HEK293 (cell line): ENCODE data around the gene VEGFB.

ENCODE experiments used
- CTCF ChIA-PET: fragments of 350-600 bp; formaldehyde crosslinking; extraction: SDS; loops from one replicate; lab custom pipeline; 2021; ENCODE audit warnings: antibody characterized with exemption; lab: Yijun Ruan, JAX
- POLR2A ChIA-PET: fragments of 300-600 bp; formaldehyde crosslinking; extraction: SDS; loops from one replicate; lab custom pipeline; 2020; ENCODE audit warnings: antibody characterized with exemption, inconsistent platforms; lab: Yijun Ruan, JAX
- H3K27ac ChIP-seq: fragments of 200-500 bp; sonication (Bioruptor generic); 2 replicates; pipeline ENCODE4 v1.5.1; 2014; ENCODE audit warnings: low read depth, low read length, control low read depth, inconsistent platforms; ENCODE audit errors: extremely low read depth
- H3K36me3 ChIP-seq, 2 experiments: fragments of 200-500 bp in 1 of 2; sonication (Bioruptor generic) in 1 of 2; 1 replicate in 1 of 2; 2 replicates in 1 of 2; pipeline ENCODE4 v1.5.1; 2014 to 2017; ENCODE audit warnings: inconsistent platforms in 2 of 2, low read length in 2 of 2; ENCODE audit not compliant: control insufficient read depth in 2 of 2, insufficient read depth in 1 of 2
- H3K4me1 ChIP-seq: fragments of 200-500 bp; sonication (Bioruptor generic); 2 replicates; pipeline ENCODE4 v1.5.1; 2014; ENCODE audit warnings: mild to moderate bottlenecking, low read length, inconsistent platforms; ENCODE audit not compliant: control insufficient read depth, insufficient read depth
- H3K4me3 ChIP-seq: 2 replicates; pipeline ENCODE4 v1.5.1; 2011; ENCODE audit warnings: low read depth, mild to moderate bottlenecking, control low read depth, low read length, moderate library complexity
- H3K9me3 ChIP-seq: fragments of 200-500 bp; sonication (Bioruptor generic); 2 replicates; pipeline ENCODE4 v1.5.1; 2014; ENCODE audit warnings: low read depth, low read length, inconsistent platforms; ENCODE audit not compliant: control insufficient read depth, insufficient read depth
- GFI1B ChIP-seq: fragments of 450-650 bp; formaldehyde crosslinking; IDR thresholded peaks from 2 replicates; pipeline ENCODE4 v1.5.1; 2016; ENCODE audit warnings: missing biosample characterization, missing genetic modification characterization
- GLI2 ChIP-seq: fragments of 450-650 bp; formaldehyde crosslinking; IDR thresholded peaks from 2 replicates; pipeline ENCODE4; 2017; ENCODE audit warnings: missing biosample characterization, missing genetic modification characterization, low read depth, borderline replicate concordance
- GLIS2 ChIP-seq: fragments of 450-650 bp; formaldehyde crosslinking; IDR thresholded peaks from 2 replicates; pipeline ENCODE4 v1.5.1; 2016; ENCODE audit warnings: missing biosample characterization, missing genetic modification characterization
- KLF1 ChIP-seq: fragments of 450-650 bp; formaldehyde crosslinking; IDR thresholded peaks from 2 replicates; pipeline ENCODE4 v1.5.1; 2016; ENCODE audit warnings: missing biosample characterization, missing genetic modification characterization
- KLF16 ChIP-seq: fragments of 450-650 bp; formaldehyde crosslinking; IDR thresholded peaks from 2 replicates; pipeline ENCODE4 v1.5.1; 2017; ENCODE audit warnings: missing biosample characterization, missing genetic modification characterization
- KLF7 ChIP-seq: fragments of 450-650 bp; formaldehyde crosslinking; IDR thresholded peaks from 2 replicates; pipeline ENCODE4 v1.5.1; 2016; ENCODE audit warnings: missing biosample characterization, missing genetic modification characterization, borderline replicate concordance
- KLF8 ChIP-seq: fragments of 450-650 bp; formaldehyde crosslinking; IDR thresholded peaks from 2 replicates; pipeline ENCODE4 v1.5.1; 2016; ENCODE audit warnings: missing biosample characterization, missing genetic modification characterization
- REPIN1 ChIP-seq: fragments of 450-650 bp; formaldehyde crosslinking; IDR thresholded peaks from 2 replicates; pipeline ENCODE4 v1.5.1; 2017; ENCODE audit warnings: missing biosample characterization, missing genetic modification characterization, low read depth
- SP2 ChIP-seq: fragments of 450-650 bp; formaldehyde crosslinking; IDR thresholded peaks from 2 replicates; pipeline ENCODE4 v1.5.1; 2016; ENCODE audit warnings: missing biosample characterization, missing genetic modification characterization
- ZBTB10 ChIP-seq: fragments of 450-650 bp; formaldehyde crosslinking; IDR thresholded peaks from 2 replicates; pipeline ENCODE4 v1.5.1; 2016; ENCODE audit warnings: missing biosample characterization, missing genetic modification characterization
- ZBTB11 ChIP-seq: fragments of 450-650 bp; formaldehyde crosslinking; conservative IDR thresholded peaks from 2 replicates; pipeline ENCODE4 v1.5.1; 2016; ENCODE audit warnings: low read depth, missing biosample characterization, missing genetic modification characterization
- ZBTB17 ChIP-seq: fragments of 450-650 bp; formaldehyde crosslinking; IDR thresholded peaks from 2 replicates; pipeline ENCODE4 v1.5.1; 2016; ENCODE audit warnings: missing biosample characterization, missing genetic modification characterization
- ZIC2 ChIP-seq: fragments of 450-650 bp; formaldehyde crosslinking; IDR thresholded peaks from 2 replicates; pipeline ENCODE4 v1.5.1; 2016; ENCODE audit warnings: missing biosample characterization, missing genetic modification characterization
- ZNF354C ChIP-seq: fragments of 450-650 bp; formaldehyde crosslinking; IDR thresholded peaks from 2 replicates; pipeline ENCODE4 v1.5.1; 2016; ENCODE audit warnings: missing biosample characterization, missing genetic modification characterization, low read depth, borderline replicate concordance
- ZNF366 ChIP-seq: fragments of 450-650 bp; formaldehyde crosslinking; conservative IDR thresholded peaks from 2 replicates; pipeline ENCODE4 v1.5.1; 2016; ENCODE audit warnings: missing biosample characterization, missing genetic modification characterization
- ZNF510 ChIP-seq: fragments of 450-650 bp; formaldehyde crosslinking; IDR thresholded peaks from 2 replicates; pipeline ENCODE4 v1.5.1; 2018; ENCODE audit warnings: mild to moderate bottlenecking, missing genetic modification characterization, missing biosample characterization; ENCODE audit not compliant: insufficient replicate concordance
- ZNF530 ChIP-seq: fragments of 450-650 bp; formaldehyde crosslinking; IDR thresholded peaks from 2 replicates; pipeline ENCODE4 v1.5.1; 2016; ENCODE audit warnings: low read depth, missing biosample characterization, missing genetic modification characterization
- ZNF549 ChIP-seq: fragments of 450-650 bp; IDR thresholded peaks from 2 replicates; pipeline ENCODE4 v1.5.1; 2018; ENCODE audit warnings: missing biosample characterization, missing genetic modification characterization, mild to moderate bottlenecking, inconsistent platforms, moderate library complexity
- ZNF561 ChIP-seq: fragments of 450-650 bp; IDR thresholded peaks from 2 replicates; pipeline ENCODE4 v1.5.1; 2018; ENCODE audit warnings: missing biosample characterization, missing genetic modification characterization, borderline replicate concordance
- ZNF571 ChIP-seq: fragments of 450-650 bp; formaldehyde crosslinking; IDR thresholded peaks from 2 replicates; pipeline ENCODE4 v1.5.0; 2017; ENCODE audit warnings: missing biosample characterization, missing genetic modification characterization
- ZNF623 ChIP-seq: fragments of 450-650 bp; formaldehyde crosslinking; IDR thresholded peaks from 2 replicates; pipeline ENCODE4 v1.5.1; 2016; ENCODE audit warnings: missing biosample characterization, missing genetic modification characterization
- ZNF629 ChIP-seq: fragments of 450-650 bp; formaldehyde crosslinking; IDR thresholded peaks from 2 replicates; pipeline ENCODE4 v1.5.1; 2017; ENCODE audit warnings: missing biosample characterization, missing genetic modification characterization
- ZNF707 ChIP-seq: fragments of 450-650 bp; formaldehyde crosslinking; IDR thresholded peaks from 2 replicates; pipeline ENCODE4 v1.5.1; 2016; ENCODE audit warnings: missing biosample characterization, missing genetic modification characterization
- TF ChIP-seq, protein P1 (sequence below): fragments of 450-650 bp; formaldehyde crosslinking; IDR thresholded peaks from 2 replicates; pipeline ENCODE4 v1.5.1; 2016; ENCODE audit warnings: missing biosample characterization, missing genetic modification characterization
- TF ChIP-seq, protein P2 (sequence below): fragments of 450-650 bp; formaldehyde crosslinking; IDR thresholded peaks from 2 replicates; pipeline ENCODE4 v1.5.1; 2016; ENCODE audit warnings: missing biosample characterization, missing genetic modification characterization

Gene VEGFB

DNA sequence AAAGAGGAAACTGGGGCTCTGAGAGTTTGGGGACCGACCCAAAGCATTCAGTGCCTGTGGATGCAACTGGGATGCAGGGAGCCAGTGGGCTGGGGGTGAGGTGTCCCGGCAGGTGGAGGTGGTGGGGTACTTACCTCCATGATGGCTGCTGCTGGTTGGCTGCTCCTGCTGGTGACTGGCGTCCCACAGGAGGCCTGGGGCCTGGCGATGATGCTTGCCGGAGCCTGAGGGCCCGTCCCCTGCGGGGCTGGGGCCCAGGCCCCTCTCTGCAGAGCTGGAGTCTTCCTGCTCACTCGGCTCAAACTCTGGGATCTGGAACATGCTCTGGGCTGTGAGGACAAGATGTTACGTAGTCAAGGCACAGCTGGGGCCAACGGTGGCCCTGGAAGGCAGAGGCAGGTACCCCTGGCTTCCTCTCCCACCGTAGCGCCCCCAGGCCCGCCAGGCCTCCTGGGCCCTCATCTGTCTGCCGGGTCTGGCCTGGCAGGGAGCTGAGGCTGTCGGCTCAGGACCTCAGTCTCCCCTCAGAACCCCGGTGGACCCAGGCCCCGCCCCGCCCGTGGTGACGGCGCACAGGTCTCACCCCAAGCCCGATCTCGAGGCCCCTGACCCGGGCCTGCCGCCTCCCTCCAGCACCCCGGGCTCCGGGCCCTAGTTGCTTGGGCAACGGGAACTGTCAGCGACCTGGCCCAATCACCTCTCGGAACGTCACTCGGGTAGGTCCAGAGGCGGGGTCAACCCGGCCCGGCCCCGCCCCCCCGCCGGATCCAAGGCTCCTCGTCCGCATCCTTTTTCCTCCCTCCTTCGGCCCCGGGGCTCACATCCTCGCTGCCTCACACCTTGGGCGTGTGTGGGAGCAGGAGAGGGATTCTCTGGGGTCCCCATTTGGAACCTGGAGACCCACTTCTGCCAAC is 49.9 kb downstream of the VEGFB start, which contains the start of gene BAD (continued):
- TF ChIP-seq GFI1B (tag by site-specific recombination) = no peak
- peak; percentile 28; the same call in 1 of the 2 replicates for TF ChIP-seq ZNF629 (tag by site-specific recombination)
- TF ChIP-seq KLF1 (tag by site-specific recombination) = 0 out of 2 replicates have a peak, but pooled peaks have one; percentile 14
- no peak for TF ChIP-seq ZNF549 (tag by site-specific recombination)
- peak; percentile 95 for TF ChIP-seq ZNF366
- TF ChIP-seq ZBTB11 (tag by site-specific recombination) = peak; percentile 90
- peak; percentile 34; the same call in 1 of the 2 replicates for TF ChIP-seq ZIC2 (tag by site-specific recombination)
- peak; percentile 79 for TF ChIP-seq SP2 (tag by site-specific recombination)
- peak; percentile 71 for TF ChIP-seq ZBTB10
- 0 out of 2 replicates have a peak, but pooled peaks have one; percentile 27 for TF ChIP-seq ZBTB17 (tag by site-specific recombination)
- TF ChIP-seq GLI2 (tag by site-specific recombination) = no peak
- TF ChIP-seq ZNF510 (tag by site-specific recombination) = no peak
- TF ChIP-seq ZNF707 = no peak
- TF ChIP-seq KLF7 = 0 out of 2 replicates have a peak, but pooled peaks have one; percentile 40
- TF ChIP-seq, all 188 proteins: peak for 23

GRCh38 chr11:64284962-64285884 is 50.8 kb downstream of the VEGFB start, which contains the start of gene GPR137:
Gene GPR137, plus strand, starts transcription at chr11:64285848. Its CDS starts 677 bp downstream, at chr11:64286525.
- peaks cover 9 to 48% of the 10 kb centered on the region in 2 experiments; a peak in 2 of 3 replicates for H3K36me3 ChIP-seq
- no peaks in the 10 kb centered on the region for H3K9me3 ChIP-seq
- POLR2A ChIA-PET = interaction anchor here (0.6 to 3.5 kb wide), 15 partner anchors 10 to 104 kb away, joined by 3 to 41 read pairs (median 5); partner anchors contain the start of genes DNAJC4, ESRRA, FKBP2 and PRDX5
- no peaks in the 10 kb centered on the region; the same call in 1 of the 2 replicates for H3K4me1 ChIP-seq
- CTCF ChIA-PET = interaction anchor here (0.6 to 1.8 kb wide), 9 partner anchors 10 to 133 kb away, joined by 3 to 9 read pairs (median 5); partner anchors contain the start of genes CATSPERZ and PLCB3
- peak within 1 kb of the TSS; percentile 82 for H3K4me3 ChIP-seq
- peak within 1 kb of the TSS; percentile 75 for H3K27ac ChIP-seq
- TF ChIP-seq ZNF561 (tag by site-specific recombination) (peak; percentile 55; the same call in 1 of the 2 replicates), GLIS2 (tag by site-specific recombination) (peak; percentile 56; the same call in 1 of the 2 replicates), KLF16 (tag by site-specific recombination) (no peak), KLF8 (tag by site-specific recombination) (peak; percentile 32; the same call in 1 of the 2 replicates), ZNF530 (tag by site-specific recombination) (no peak), ZNF354C (tag by site-specific recombination) (no peak), ZNF623 (tag by site-specific recombination) (no peak), ZNF571 (tag by site-specific recombination) (no peak), REPIN1 (no peak)
- TF ChIP-seq, protein P1, sequence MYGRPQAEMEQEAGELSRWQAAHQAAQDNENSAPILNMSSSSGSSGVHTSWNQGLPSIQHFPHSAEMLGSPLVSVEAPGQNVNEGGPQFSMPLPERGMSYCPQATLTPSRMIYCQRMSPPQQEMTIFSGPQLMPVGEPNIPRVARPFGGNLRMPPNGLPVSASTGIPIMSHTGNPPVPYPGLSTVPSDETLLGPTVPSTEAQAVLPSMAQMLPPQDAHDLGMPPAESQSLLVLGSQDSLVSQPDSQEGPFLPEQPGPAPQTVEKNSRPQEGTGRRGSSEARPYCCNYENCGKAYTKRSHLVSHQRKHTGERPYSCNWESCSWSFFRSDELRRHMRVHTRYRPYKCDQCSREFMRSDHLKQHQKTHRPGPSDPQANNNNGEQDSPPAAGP = no peak
- TF ChIP-seq, protein P2, sequence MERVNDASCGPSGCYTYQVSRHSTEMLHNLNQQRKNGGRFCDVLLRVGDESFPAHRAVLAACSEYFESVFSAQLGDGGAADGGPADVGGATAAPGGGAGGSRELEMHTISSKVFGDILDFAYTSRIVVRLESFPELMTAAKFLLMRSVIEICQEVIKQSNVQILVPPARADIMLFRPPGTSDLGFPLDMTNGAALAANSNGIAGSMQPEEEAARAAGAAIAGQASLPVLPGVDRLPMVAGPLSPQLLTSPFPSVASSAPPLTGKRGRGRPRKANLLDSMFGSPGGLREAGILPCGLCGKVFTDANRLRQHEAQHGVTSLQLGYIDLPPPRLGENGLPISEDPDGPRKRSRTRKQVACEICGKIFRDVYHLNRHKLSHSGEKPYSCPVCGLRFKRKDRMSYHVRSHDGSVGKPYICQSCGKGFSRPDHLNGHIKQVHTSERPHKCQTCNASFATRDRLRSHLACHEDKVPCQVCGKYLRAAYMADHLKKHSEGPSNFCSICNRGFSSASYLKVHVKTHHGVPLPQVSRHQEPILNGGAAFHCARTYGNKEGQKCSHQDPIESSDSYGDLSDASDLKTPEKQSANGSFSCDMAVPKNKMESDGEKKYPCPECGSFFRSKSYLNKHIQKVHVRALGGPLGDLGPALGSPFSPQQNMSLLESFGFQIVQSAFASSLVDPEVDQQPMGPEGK (tag by site-specific recombination) = peak; percentile 71
